Mucosa of descending colon (tissue), 3 donors: ENCODE data around the gene LCA5. TPM values are rescaled to one million over a fixed set of nuclear protein-coding genes. Genes with fewer than 3 reads are reported as not detected.
"Not testable (repeated sequence)": the region's sequence is repeated elsewhere in the genome, so short reads cannot be mapped to it uniquely, and the experiment has no call there.

Experiments used
- ATAC-seq: fragments of 200-7000 bp; cut with Tn5 transposase; one replicate; pipeline ENCODE4 v1.9.1; 2020; ENCODE audit warnings: mild to moderate bottlenecking, moderate library complexity
- DNase-seq, 3 donors: peaks; one replicate each; pipeline ENCODE4 v3.0.0-alpha.2; 2020
- H3K36me3 ChIP-seq: fragments of 200-600 bp; one replicate; pipeline ENCODE4 v1.8.0; 2021; ENCODE audit warnings: low read depth, mild to moderate bottlenecking
- H3K4me1 ChIP-seq: fragments of 200-600 bp; one replicate; pipeline ENCODE4 v1.8.0; 2021; ENCODE audit warnings: low read depth, mild to moderate bottlenecking
- H3K4me3 ChIP-seq: fragments of 200-600 bp; one replicate; pipeline ENCODE4 v1.8.0; 2021; ENCODE audit warnings: mild to moderate bottlenecking
- H3K9me3 ChIP-seq: fragments of 200-600 bp; one replicate; pipeline ENCODE4 v1.8.0; 2021; ENCODE audit warnings: mild to moderate bottlenecking
- intact Hi-C, 2 donors: fragments of 100-400 bp; cut with DNase I in 1 of 2; cut with micrococcal nuclease in 1 of 2; formaldehyde crosslinking; loops; one replicate each; pipeline versions ENCODE4 v1.11.0 to v1.11.1; 2022; cut with DNase I, micrococcal nuclease
- total RNA-seq, 3 donors: library from RNA; stranded (reverse); fragmentation: NEBNext Ultra II Directional in 2 of 3; extraction: Animal tissue kit (Norgen Biotek cat#: 25700) in 2 of 3; gene quantifications; one replicate each; pipeline versions ENCODE4 v1.2.1 to v1.2.4, GENCODE V29; 2021 to 2023
- TF ChIP-seq, protein P1 (sequence below): fragments of 200-600 bp; IDR thresholded peaks from one replicate; pipeline ENCODE4 v1.8.0; 2022; ENCODE audit warnings: antibody characterized with exemption, mild to moderate bottlenecking
- donor health status: DM: no; HTN: no; CAD: no; lungs with moderate emphysema.
- donor health status: DM: no; HTN: no; CAD: no.
- donor health status: DM: no; HTN: yes; CAD: no.

LCA5 gene
- total RNA-seq, 3 donors from 2014 or later = 0.43 to 5.5 (median 1.1) TPM

- intact Hi-C loops = no loop called here
These were observed 1.1 kb upstream of the LCA5 start for GRCh38 chr6:79538106-79538971.

GRCh38 chr6:79536585-79536953, 661 bp downstream of the LCA5 start:
- Histone ChIP-seq H3K4me1 (peaks cover 4% of the 10 kb centered on the region), H3K9me3 (no peaks in the 10 kb centered on the region), H3K36me3 (no peaks in the 10 kb centered on the region), H3K4me3 (no peak overlapping the region)
- intact Hi-C loops = no loop called here
- peak in 1 of 3 donors; percentile 35 for DNase-seq
- peak; percentile 12 for ATAC-seq
- TF ChIP-seq, protein P1, sequence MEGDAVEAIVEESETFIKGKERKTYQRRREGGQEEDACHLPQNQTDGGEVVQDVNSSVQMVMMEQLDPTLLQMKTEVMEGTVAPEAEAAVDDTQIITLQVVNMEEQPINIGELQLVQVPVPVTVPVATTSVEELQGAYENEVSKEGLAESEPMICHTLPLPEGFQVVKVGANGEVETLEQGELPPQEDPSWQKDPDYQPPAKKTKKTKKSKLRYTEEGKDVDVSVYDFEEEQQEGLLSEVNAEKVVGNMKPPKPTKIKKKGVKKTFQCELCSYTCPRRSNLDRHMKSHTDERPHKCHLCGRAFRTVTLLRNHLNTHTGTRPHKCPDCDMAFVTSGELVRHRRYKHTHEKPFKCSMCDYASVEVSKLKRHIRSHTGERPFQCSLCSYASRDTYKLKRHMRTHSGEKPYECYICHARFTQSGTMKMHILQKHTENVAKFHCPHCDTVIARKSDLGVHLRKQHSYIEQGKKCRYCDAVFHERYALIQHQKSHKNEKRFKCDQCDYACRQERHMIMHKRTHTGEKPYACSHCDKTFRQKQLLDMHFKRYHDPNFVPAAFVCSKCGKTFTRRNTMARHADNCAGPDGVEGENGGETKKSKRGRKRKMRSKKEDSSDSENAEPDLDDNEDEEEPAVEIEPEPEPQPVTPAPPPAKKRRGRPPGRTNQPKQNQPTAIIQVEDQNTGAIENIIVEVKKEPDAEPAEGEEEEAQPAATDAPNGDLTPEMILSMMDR = no peak

More at GRCh38 chr6:79538106-79538971, 1.1 kb upstream of the LCA5 start:
- Histone ChIP-seq H3K4me3 (no peak overlapping the region), H3K36me3 (no peaks in the 10 kb centered on the region), H3K9me3 (no peaks in the 10 kb centered on the region), H3K4me1 (peaks cover 4% of the 10 kb centered on the region)
- DNase-seq (no peak), ATAC-seq (no peak)
- TF ChIP-seq, protein P1 = no peak

GRCh38 chr6:79529567-79529966, 7.7 kb downstream of the LCA5 start:
- H3K4me1 ChIP-seq, H3K36me3 ChIP-seq, DNase-seq, intact Hi-C loops, H3K9me3 ChIP-seq, H3K4me3 ChIP-seq, ATAC-seq: not testable (repeated sequence)

GRCh38 chr6:79526897-79527296, 10.3 kb downstream of the LCA5 start:
- DNase-seq (no peak), ATAC-seq (no peak)
- Histone ChIP-seq H3K36me3 (no peaks in the 10 kb centered on the region), H3K4me3 (no peak overlapping the region), H3K9me3 (no peaks in the 10 kb centered on the region), H3K4me1 (no peaks in the 10 kb centered on the region)
- intact Hi-C loops = no loop called here
- TF ChIP-seq, protein P1 = no peak

DNA sequence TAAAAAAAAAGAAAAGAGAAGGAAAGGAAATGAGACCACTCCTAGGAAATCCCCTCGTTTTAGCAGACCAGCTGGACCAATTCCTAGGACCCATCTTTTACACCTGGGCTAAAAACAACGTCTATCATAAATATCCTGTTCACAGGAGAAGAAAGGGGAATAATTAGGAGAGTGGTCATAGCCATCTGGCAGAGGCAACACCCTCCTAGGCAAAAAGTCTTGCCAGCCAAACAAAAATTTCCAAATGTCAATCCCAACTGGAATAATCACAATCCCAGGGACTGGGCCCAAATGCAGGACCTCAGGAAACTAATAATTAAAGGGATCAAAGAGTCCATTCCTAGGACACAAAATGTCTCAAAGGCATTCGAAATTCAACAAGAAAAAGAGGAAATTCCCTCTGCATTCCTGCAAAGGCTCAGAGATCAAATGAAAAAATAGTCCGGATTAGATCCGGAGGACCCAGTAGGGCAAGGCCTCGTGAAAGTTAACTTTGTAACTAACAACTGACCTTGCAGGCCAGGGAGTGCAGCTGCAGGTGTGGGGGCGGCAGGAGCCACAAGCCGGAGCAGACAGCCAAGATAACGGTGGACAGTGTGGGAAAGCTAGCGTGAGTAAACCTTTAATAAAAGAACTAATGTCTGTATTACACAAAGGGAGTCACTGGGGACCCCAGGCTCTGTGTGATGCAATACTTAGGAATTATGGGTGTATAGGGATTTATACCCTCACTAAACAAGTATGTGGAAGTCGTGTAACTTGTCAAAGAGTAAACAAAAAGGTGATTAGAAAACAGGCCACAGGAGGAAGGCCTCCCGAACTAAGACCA, 11.7 kb downstream of the LCA5 start:
- Histone ChIP-seq H3K4me1 (no peaks in the 10 kb centered on the region), H3K36me3 (no peaks in the 10 kb centered on the region), H3K9me3 (no peaks in the 10 kb centered on the region), H3K4me3 (no peak overlapping the region)
- ATAC-seq = no peak
- TF ChIP-seq, protein P1 = no peak
- no peak for DNase-seq
- intact Hi-C loops = no loop called here

DNA sequence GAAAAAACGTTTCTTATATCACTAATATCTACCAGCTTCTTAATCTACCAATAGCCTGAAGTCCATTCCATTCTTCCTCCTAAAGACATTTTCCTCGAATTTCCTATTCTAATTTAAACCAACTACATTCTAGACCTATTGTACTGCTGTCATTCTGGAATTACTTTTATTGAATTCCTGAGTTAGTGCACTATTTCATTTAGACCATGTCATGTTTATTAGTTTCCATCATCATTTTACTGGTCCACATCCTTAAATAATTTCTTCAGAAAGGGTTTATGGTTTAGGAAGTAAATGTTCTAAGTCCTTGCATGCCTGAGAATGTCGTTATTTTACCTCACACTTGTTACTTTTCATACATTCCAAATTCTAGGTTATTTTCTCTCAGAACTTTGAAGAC, 13.2 kb downstream of the LCA5 start:
- no peak for ATAC-seq
- TF ChIP-seq, protein P1 = no peak
- intact Hi-C loops = no loop called here
- no peaks in the 10 kb centered on the region for H3K9me3 ChIP-seq
- no peaks in the 10 kb centered on the region for H3K4me1 ChIP-seq
- H3K4me3 ChIP-seq = no peak overlapping the region
- no peaks in the 10 kb centered on the region for H3K36me3 ChIP-seq
- DNase-seq = no peak
